HCT116 (cell line): Measurements from ENCODE around the gene SORCS2. TPM values are rescaled to one million over a fixed set of nuclear protein-coding genes. Genes with fewer than 3 reads are reported as not detected.

Experiments used
- ATAC-seq: fragments of 200-7000 bp; cut with Tn5 transposase; 2 replicates; pipeline ENCODE4 v1.9.1; 2020; ENCODE audit warnings: mild to moderate bottlenecking, moderate library complexity
- BruUV-seq: library from RNA; stranded (reverse); fragments of 400-500 nt; replicated peaks from 2 replicates; lab custom pipeline; 2021; lab: Mats Ljungman, UMichigan
- CTCF ChIA-PET: fragments of 300-600 bp; sonication (Branson Sonifier 250); formaldehyde crosslinking; loops from one replicate; lab custom pipeline; 2021; ENCODE audit warnings: antibody characterized with exemption; lab: Charles Lee
- POLR2A ChIA-PET: fragments of 300-600, 350-600 bp; sonication (Branson Sonifier 250); formaldehyde crosslinking; loops from one replicate; lab custom pipeline; 2021; ENCODE audit warnings: antibody characterized with exemption; lab: Charles Lee
- RAD21 ChIA-PET, 2 experiments: fragments of 300-600 bp; sonication (Branson Sonifier 250); formaldehyde crosslinking; loops; one replicate each; lab custom pipeline; 2023; ENCODE audit warnings: low total read pairs in 2 of 2; ENCODE audit not compliant: uncharacterized antibody in 2 of 2, unreplicated experiment in 2 of 2, low non-redundant PET in 1 of 2; lab: Charles Lee
- DNase-seq: peaks from one replicate; pipeline ENCODE4 v3.0.0-alpha.2; 2010; ENCODE audit warnings: low read depth, low spot score
- H2AFZ ChIP-seq: fragments of 200-600 bp; shearing (Covaris generic), sonication (generic); 2 replicates; pipeline ENCODE4 v1.6.1; 2017; ENCODE audit warnings: low read depth, mixed run types, mixed read lengths, antibody characterized with exemption, low read length; ENCODE audit not compliant: poor library complexity, severe bottlenecking
- H3K27ac ChIP-seq: 2 replicates; pipeline ENCODE4 v1.5.1; 2012; ENCODE audit warnings: low read depth, low read length
- H3K27me3 ChIP-seq: fragments of 200-600 bp; sonication (generic); 2 replicates; pipeline ENCODE4 v1.6.1; 2016; ENCODE audit warnings: mixed run types, low read length, mixed read lengths; ENCODE audit not compliant: insufficient read depth
- H3K36me3 ChIP-seq, 2 experiments: fragments of 200-500 bp in 1 of 2; fragments of 200-600 bp in 1 of 2; sonication (Bioruptor generic) in 1 of 2; sonication (generic) in 1 of 2; 2 replicates each; pipeline versions ENCODE4 v1.5.1 to v1.6.1; 2014 to 2016; ENCODE audit warnings: low read length in 2 of 2, inconsistent platforms in 1 of 2, mixed read lengths in 1 of 2, mixed run types in 1 of 2; ENCODE audit not compliant: insufficient read depth in 2 of 2, control insufficient read depth in 1 of 2
- H3K4me1 ChIP-seq, 2 experiments: fragments of 200-600 bp in 1 of 2; sonication (generic) in 1 of 2; 2 replicates each; pipeline versions ENCODE4 v1.5.1 to v1.6.1; 2012 to 2017; ENCODE audit warnings: low read length in 2 of 2, inconsistent platforms in 1 of 2, mild to moderate bottlenecking in 1 of 2, mixed read lengths in 1 of 2, mixed run types in 1 of 2, moderate library complexity in 1 of 2; ENCODE audit not compliant: insufficient read depth in 2 of 2, control insufficient read depth in 1 of 2
- H3K4me2 ChIP-seq: fragments of 200-600 bp; sonication (generic); 2 replicates; pipeline ENCODE4 v1.6.1; 2017; ENCODE audit warnings: mixed run types, low read length, mixed read lengths
- H3K4me3 ChIP-seq, 2 experiments: fragments of 200-600 bp in 1 of 2; sonication (generic) in 1 of 2; replicated peaks in 1 of 2; 2 replicates each; pipeline ENCODE4 v1.5.1; 2011 to 2016; ENCODE audit warnings: low read length in 2 of 2, control low read depth in 1 of 2, low read depth in 1 of 2, mild to moderate bottlenecking in 1 of 2, mixed read lengths in 1 of 2, mixed run types in 1 of 2
- H3K79me2 ChIP-seq: fragments of 200-600 bp; sonication (generic); 2 replicates; pipeline ENCODE4 v1.6.1; 2017; ENCODE audit warnings: mild to moderate bottlenecking, mixed run types, low read length, moderate library complexity, mixed read lengths; ENCODE audit not compliant: insufficient read depth
- H3K9ac ChIP-seq: fragments of 200-600 bp; sonication (generic); 2 replicates; pipeline ENCODE4 v1.6.1; 2016; ENCODE audit warnings: low read length, mixed read lengths
- H3K9me2 ChIP-seq: fragments of 200-600 bp; sonication (generic), shearing (Covaris generic); 2 replicates; pipeline ENCODE4 v1.6.1; 2017; ENCODE audit warnings: mixed run types, mild to moderate bottlenecking, moderate library complexity; ENCODE audit not compliant: insufficient read depth
- H3K9me3 ChIP-seq, 2 experiments: fragments of 200-500 bp in 1 of 2; fragments of 200-600 bp in 1 of 2; sonication (Bioruptor generic) in 1 of 2; sonication (generic) in 1 of 2; 2 replicates each; pipeline ENCODE4 v1.6.1; 2014 to 2017; ENCODE audit warnings: low read length in 2 of 2, mixed read lengths in 2 of 2, inconsistent platforms in 1 of 2, low read depth in 1 of 2, mild to moderate bottlenecking in 1 of 2, mixed run types in 1 of 2, moderate library complexity in 1 of 2; ENCODE audit not compliant: control insufficient read depth in 1 of 2, insufficient read depth in 1 of 2
- H4K20me1 ChIP-seq: fragments of 200-600 bp; sonication (generic), shearing (Covaris generic); 2 replicates; pipeline ENCODE4 v1.6.1; 2017; ENCODE audit warnings: mixed run types, mild to moderate bottlenecking, moderate library complexity; ENCODE audit not compliant: insufficient read depth
- CTCF ChIP-seq, 3 experiments: fragments of 200-600 bp in 1 of 3; sonication (generic) in 1 of 3; IDR thresholded peaks in 2 of 3; conservative IDR thresholded peaks in 1 of 3; 2 replicates each; pipeline ENCODE4 v1.5.1; 2012 to 2017; ENCODE audit warnings: low read depth in 2 of 3, low read length in 2 of 3, antibody characterized with exemption in 1 of 3, borderline replicate concordance in 1 of 3, control low read depth in 1 of 3, mild to moderate bottlenecking in 1 of 3, mixed read lengths in 1 of 3, mixed run types in 1 of 3, moderate library complexity in 1 of 3; ENCODE audit not compliant: insufficient read depth in 1 of 3
- SP1 ChIP-seq: IDR thresholded peaks from 2 replicates; pipeline ENCODE4 v1.6.1; 2012; ENCODE audit warnings: low read depth
- ZNF274 ChIP-seq: fragments of 200-500 bp; sonication (Bioruptor generic); IDR thresholded peaks from 2 replicates; pipeline ENCODE4 v1.6.1; 2014; ENCODE audit warnings: mild to moderate bottlenecking, low read depth, low read length, inconsistent platforms
- intact Hi-C: fragments of 100-400 bp; cut with micrococcal nuclease; formaldehyde crosslinking; loops from 2 replicates; pipeline ENCODE4 v1.10.0; 2022
- total RNA-seq: library from RNA; stranded (reverse); gene quantifications from one replicate; pipeline ENCODE4 v1.2.1, GENCODE V29; 2021; ENCODE audit not compliant: unreplicated experiment

SORCS2 gene
- total RNA-seq, 1 experiment from 2014 or later = 0.37 TPM

GRCh38 chr4:7472442-7473013, 280.2 kb downstream of the SORCS2 start:
- no TSS peak for BruUV-seq
- ChIA-PET POLR2A (no interaction called here), RAD21 (no interaction called here), CTCF (no interaction called here)
- Histone ChIP-seq H3K9ac (no peak overlapping the region), H3K9me2 (no peaks in the 10 kb centered on the region), H3K36me3 (no peaks in the 10 kb centered on the region), H3K27ac (no peak overlapping the region), H3K4me3 (no peak overlapping the region), H3K9me3 (no peaks in the 10 kb centered on the region), H4K20me1 (no peaks in the 10 kb centered on the region), H2AFZ (no peak overlapping the region), H3K27me3 (peaks cover 21% of the 10 kb centered on the region), H3K4me2 (no peak overlapping the region), H3K4me1 (no peaks in the 10 kb centered on the region), H3K79me2 (no peaks in the 10 kb centered on the region)
- intact Hi-C loops = no loop called here
- TF ChIP-seq ZNF274 = no peak
- DNase-seq = no peak
- ATAC-seq = no peak

- no peaks in the 10 kb centered on the region for H3K9me2 ChIP-seq
- POLR2A ChIA-PET = no interaction called here
- ATAC-seq (no peak), DNase-seq (no peak)
- H3K4me2 ChIP-seq = no peak overlapping the region
- H3K27me3 ChIP-seq = peaks cover 21% of the 10 kb centered on the region
- H3K79me2 ChIP-seq = no peaks in the 10 kb centered on the region
- H2AFZ ChIP-seq = no peak overlapping the region
- intact Hi-C loops = no loop called here
- BruUV-seq = no TSS peak
- no peaks in the 10 kb centered on the region for H3K36me3 ChIP-seq
- H3K9ac ChIP-seq = no peak overlapping the region
- H3K4me3 ChIP-seq = no peak overlapping the region
- no peaks in the 10 kb centered on the region for H4K20me1 ChIP-seq
- no peaks in the 10 kb centered on the region for H3K9me3 ChIP-seq
- CTCF ChIA-PET = no interaction called here
- RAD21 ChIA-PET = no interaction called here
- H3K27ac ChIP-seq = no peak overlapping the region
- TF ChIP-seq SP1 = no peak
- no peak for TF ChIP-seq CTCF (IDR thresholded peaks at IDR 0.05 in 2 of 3, conservative IDR thresholded peaks at IDR 0.05 in 1 of 3; ENCODE audit: borderline replicate concordance in 1 of 3, insufficient read depth in 1 of 3, low read depth in 2 of 3, low read length in 2 of 3)
- H3K4me1 ChIP-seq = no peaks in the 10 kb centered on the region
Observed at GRCh38 chr4:7473081-7473480, 280.7 kb downstream of the SORCS2 start.
